Peyer's patch (tissue), 4 donors: ENCODE results near the gene UBE2D1. TPM values are rescaled to one million over a fixed set of nuclear protein-coding genes. Genes with fewer than 3 reads are reported as not detected.
A peak's percentile ranks its signal among the peaks of the same experiment; 100 is the strongest.

ENCODE experiments used
- DNase-seq, 3 donors: peaks; one replicate each; pipeline ENCODE4 v3.0.0-alpha.2; 2017 to 2019
- H3K27ac ChIP-seq, 4 donors: fragments of 200-600 bp; sonication (generic); one replicate each; pipeline ENCODE4 v1.5.1; 2016 to 2019
- H3K27me3 ChIP-seq, 2 donors: fragments of 200-600 bp; sonication (generic); one replicate each; pipeline ENCODE4 v1.5.1; 2019
- H3K36me3 ChIP-seq, 3 donors: fragments of 200-600 bp; sonication (generic); one replicate each; pipeline ENCODE4 v1.5.1; 2016 to 2019
- H3K4me1 ChIP-seq, 4 donors: fragments of 200-600 bp; sonication (generic); one replicate each; pipeline ENCODE4 v1.5.1; 2016 to 2019
- H3K4me3 ChIP-seq, 4 donors: fragments of 200-600 bp; sonication (generic); 1 replicate in 3 of 4; 2 replicates in 1 of 4; pipeline ENCODE4 v1.5.1; 2016 to 2019; ENCODE audit warnings: mild to moderate bottlenecking in 1 of 4
- H3K9me3 ChIP-seq, 4 donors: fragments of 200-600 bp; sonication (generic); one replicate each; pipeline ENCODE4 v1.5.1; 2016 to 2019; ENCODE audit warnings: mild to moderate bottlenecking in 1 of 4
- POLR2A ChIP-seq, 2 donors: fragments of 450-650 bp; IDR thresholded peaks; one replicate each; pipeline ENCODE4 v1.5.1; 2017; ENCODE audit warnings: antibody characterized with exemption in 2 of 2, mild to moderate bottlenecking in 2 of 2, moderate library complexity in 2 of 2
- total RNA-seq, 4 donors: library from RNA; depleted of rRNA; stranded (reverse); fragments of >200 nt; gene quantifications; one replicate each; pipeline ENCODE4 v1.1.0, GENCODE V29; 2016
- TF ChIP-seq, protein P1 (sequence below), 6 experiments: fragments of 450-650 bp in 4 of 6; fragments of 200-600 bp in 2 of 6; sonication (generic) in 1 of 6; IDR thresholded peaks; one replicate each; pipeline ENCODE4 v1.5.1; 2017 to 2019; ENCODE audit warnings: antibody characterized with exemption in 6 of 6, mild to moderate bottlenecking in 3 of 6, moderate library complexity in 1 of 6

UBE2D1 gene
- total RNA-seq, 4 donors from 2014 or later: 3.5 to 11.9 (median 9.6) TPM

- no peaks in the 10 kb centered on the region for H3K27me3 ChIP-seq
- no peak overlapping the region for H3K27ac ChIP-seq
- H3K4me3 ChIP-seq: no peak overlapping the region
- H3K36me3 ChIP-seq: no peaks in the 10 kb centered on the region
- no peaks in the 10 kb centered on the region for H3K4me1 ChIP-seq
- H3K9me3 ChIP-seq: no peaks in the 10 kb centered on the region
- no peak for DNase-seq
- TF ChIP-seq POLR2A (IDR thresholded peaks at IDR 0.05): no peak
- TF ChIP-seq, protein P1, sequence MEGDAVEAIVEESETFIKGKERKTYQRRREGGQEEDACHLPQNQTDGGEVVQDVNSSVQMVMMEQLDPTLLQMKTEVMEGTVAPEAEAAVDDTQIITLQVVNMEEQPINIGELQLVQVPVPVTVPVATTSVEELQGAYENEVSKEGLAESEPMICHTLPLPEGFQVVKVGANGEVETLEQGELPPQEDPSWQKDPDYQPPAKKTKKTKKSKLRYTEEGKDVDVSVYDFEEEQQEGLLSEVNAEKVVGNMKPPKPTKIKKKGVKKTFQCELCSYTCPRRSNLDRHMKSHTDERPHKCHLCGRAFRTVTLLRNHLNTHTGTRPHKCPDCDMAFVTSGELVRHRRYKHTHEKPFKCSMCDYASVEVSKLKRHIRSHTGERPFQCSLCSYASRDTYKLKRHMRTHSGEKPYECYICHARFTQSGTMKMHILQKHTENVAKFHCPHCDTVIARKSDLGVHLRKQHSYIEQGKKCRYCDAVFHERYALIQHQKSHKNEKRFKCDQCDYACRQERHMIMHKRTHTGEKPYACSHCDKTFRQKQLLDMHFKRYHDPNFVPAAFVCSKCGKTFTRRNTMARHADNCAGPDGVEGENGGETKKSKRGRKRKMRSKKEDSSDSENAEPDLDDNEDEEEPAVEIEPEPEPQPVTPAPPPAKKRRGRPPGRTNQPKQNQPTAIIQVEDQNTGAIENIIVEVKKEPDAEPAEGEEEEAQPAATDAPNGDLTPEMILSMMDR (IDR thresholded peaks at IDR 0.05): no peak
Observed at GRCh38 chr10:58316874-58317273, 17.9 kb upstream of the UBE2D1 start.

DNA sequence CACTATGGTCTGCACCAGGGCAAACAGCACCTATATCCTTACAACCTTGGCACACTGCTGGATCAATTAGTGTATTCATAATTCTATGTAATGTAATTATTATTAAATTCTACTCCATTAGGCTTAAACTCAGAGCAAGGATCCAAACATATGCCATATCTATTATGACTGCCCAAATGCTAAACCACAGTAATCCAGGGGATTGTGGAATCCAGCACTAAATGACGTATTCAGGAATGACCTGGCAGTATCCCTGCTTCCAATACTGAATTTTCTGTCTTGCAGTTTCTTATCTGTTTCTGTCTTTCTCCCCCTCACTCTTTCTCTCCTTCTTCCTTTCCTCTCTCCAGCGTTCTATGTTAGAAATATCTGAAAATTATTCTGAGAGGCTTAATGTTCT lies 16.5 kb upstream of the UBE2D1 start:
- Histone ChIP-seq H3K4me3 (no peak overlapping the region), H3K27ac (no peak overlapping the region), H3K9me3 (no peaks in the 10 kb centered on the region), H3K27me3 (no peaks in the 10 kb centered on the region), H3K36me3 (no peaks in the 10 kb centered on the region), H3K4me1 (peaks cover 0 to 9% (median 0%) of the 10 kb centered on the region in 4 donors)
- TF ChIP-seq POLR2A (IDR thresholded peaks at IDR 0.05): no peak
- TF ChIP-seq, protein P1 (IDR thresholded peaks at IDR 0.05): no peak
- no peak for DNase-seq

DNA sequence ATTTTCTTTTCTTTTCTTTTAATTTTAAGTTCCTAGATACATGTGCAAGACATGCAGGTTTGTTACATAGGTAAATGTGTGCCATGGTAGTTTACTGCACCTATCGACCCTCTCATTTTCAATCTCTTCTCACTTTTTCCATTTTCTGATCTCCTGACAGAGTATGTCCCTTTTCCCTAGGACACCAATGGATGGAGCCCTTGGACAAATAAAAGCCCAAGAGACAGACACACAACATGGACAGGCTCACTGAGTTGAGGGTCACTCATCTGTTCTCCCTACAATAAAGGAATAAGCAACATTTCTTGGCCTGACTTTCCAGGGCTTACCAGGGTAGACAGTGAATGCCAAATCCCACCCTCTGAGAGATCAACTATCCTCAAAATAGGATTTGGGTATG lies 15.2 kb upstream of the UBE2D1 start:
- no peak for DNase-seq
- Histone ChIP-seq H3K36me3 (no peaks in the 10 kb centered on the region), H3K27ac (no peak overlapping the region), H3K4me1 (peaks cover 0 to 9% (median 0%) of the 10 kb centered on the region in 4 donors), H3K4me3 (no peak overlapping the region), H3K27me3 (no peaks in the 10 kb centered on the region), H3K9me3 (no peaks in the 10 kb centered on the region)
- TF ChIP-seq, protein P1 (IDR thresholded peaks at IDR 0.05): no peak
- no peak for TF ChIP-seq POLR2A (IDR thresholded peaks at IDR 0.05)

DNA sequence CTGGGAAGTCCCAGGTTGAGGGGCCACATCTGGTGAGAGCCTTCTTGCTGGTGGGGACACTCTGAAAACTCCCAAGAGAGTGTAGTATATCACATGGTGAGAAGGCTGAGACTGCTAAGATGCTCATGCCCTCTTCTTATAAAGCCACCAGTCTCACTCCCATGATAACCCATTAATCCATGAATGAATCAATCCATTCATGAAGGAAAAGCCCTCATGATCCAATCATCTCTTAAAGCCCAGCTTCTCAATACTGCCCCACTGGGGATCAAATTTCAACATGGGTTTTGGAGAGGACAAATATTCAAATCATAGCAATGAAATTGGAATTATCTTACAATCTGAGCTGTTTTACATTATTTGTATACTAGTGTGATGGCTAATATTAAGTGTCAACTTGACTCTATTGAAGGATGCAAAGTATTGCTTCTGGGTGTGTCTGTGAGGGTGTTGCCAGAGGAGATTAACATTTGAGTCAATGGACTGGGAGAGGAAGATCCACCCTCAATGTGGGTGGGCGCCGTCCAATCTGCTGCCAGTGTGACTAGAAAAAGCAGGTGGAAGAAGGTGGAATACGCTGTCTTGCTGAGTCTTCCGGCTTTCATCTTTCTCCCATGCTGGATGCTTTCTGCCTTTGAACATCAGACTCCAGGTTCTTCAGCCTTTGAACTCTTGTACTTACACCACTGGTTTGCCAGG lies 14.3 kb upstream of the UBE2D1 start:
- no peaks in the 10 kb centered on the region for H3K36me3 ChIP-seq
- TF ChIP-seq POLR2A (IDR thresholded peaks at IDR 0.05): no peak
- TF ChIP-seq, protein P1 (IDR thresholded peaks at IDR 0.05): no peak
- DNase-seq: no peak
- no peaks in the 10 kb centered on the region for H3K27me3 ChIP-seq
- H3K4me1 ChIP-seq: peaks cover 0 to 9% (median 0%) of the 10 kb centered on the region in 4 donors
- no peaks in the 10 kb centered on the region for H3K9me3 ChIP-seq
- H3K27ac ChIP-seq: no peak overlapping the region
- H3K4me3 ChIP-seq: no peak overlapping the region

GRCh38 chr10:58322072-58322834 lies 12.6 kb upstream of the UBE2D1 start:
- Histone ChIP-seq H3K27me3 (no peaks in the 10 kb centered on the region), H3K36me3 (no peaks in the 10 kb centered on the region), H3K9me3 (no peaks in the 10 kb centered on the region), H3K27ac (no peak overlapping the region), H3K4me3 (no peak overlapping the region), H3K4me1 (peaks cover 0 to 9% (median 0%) of the 10 kb centered on the region in 4 donors)
- no peak for TF ChIP-seq POLR2A (IDR thresholded peaks at IDR 0.05)
- TF ChIP-seq, protein P1 (IDR thresholded peaks at IDR 0.05): no peak
- peak in 1 of 3 donors; percentile 54 for DNase-seq
